GM19099 (cell line): ENCODE results near the gene SPARCL1.

ENCODE experiments used
- POLR2A ChIP-seq: IDR thresholded peaks from 3 replicates; pipeline ENCODE4 v1.6.1; 2011; ENCODE audit warnings: low read depth; ENCODE audit not compliant: insufficient read length; ENCODE audit errors: extremely low read depth

SPARCL1 gene

GRCh38 chr4:87523307-87523706, 5.9 kb downstream of the SPARCL1 start:
- TF ChIP-seq POLR2A = no peak

DNA sequence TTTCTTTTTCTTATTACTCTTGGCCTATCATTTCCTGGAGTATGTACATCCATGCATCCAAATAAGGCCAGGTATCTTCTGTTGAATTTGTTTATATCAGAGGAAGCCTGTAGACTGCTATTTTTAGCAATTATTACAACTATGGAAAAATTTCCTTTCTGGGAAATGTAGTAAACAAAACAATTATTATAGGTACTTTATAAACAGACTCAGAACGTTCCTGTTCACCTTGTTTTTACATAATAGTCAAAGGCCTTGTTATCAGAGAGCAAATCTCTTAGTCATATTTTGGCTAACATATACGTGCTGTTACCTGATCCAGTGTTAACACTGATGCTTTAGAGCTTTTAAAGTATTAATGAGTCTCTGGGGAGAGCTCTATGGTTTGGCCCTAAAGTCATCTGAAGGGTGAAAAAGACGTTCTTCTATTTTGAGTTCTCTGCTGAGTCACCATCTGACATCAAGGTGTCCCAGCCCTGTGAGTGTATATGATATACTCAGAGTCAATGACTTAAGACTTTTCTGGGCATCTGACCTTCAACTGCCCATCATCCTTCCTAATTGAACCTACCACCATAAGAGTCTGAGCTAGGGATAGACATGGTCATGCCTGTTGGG, 7.3 kb downstream of the SPARCL1 start:
- TF ChIP-seq POLR2A = no peak

- TF ChIP-seq POLR2A = no peak
Measured at GRCh38 chr4:87521319-87521718, 7.9 kb downstream of the SPARCL1 start.

GRCh38 chr4:87517621-87518020, 11.6 kb downstream of the SPARCL1 start:
- no peak for TF ChIP-seq POLR2A

- no peak for TF ChIP-seq POLR2A
Measured at GRCh38 chr4:87516683-87517082, 12.5 kb downstream of the SPARCL1 start.

- no peak for TF ChIP-seq POLR2A
Measured at GRCh38 chr4:87512400-87512799, 16.8 kb downstream of the SPARCL1 start.

- TF ChIP-seq POLR2A = no peak
Measured at GRCh38 chr4:87511500-87511899, 17.7 kb downstream of the SPARCL1 start.

- no peak for TF ChIP-seq POLR2A
Measured at GRCh38 chr4:87510747-87511146, 18.4 kb downstream of the SPARCL1 start.

GRCh38 chr4:87506974-87507701, 22.0 kb downstream of the SPARCL1 start:
- TF ChIP-seq POLR2A = no peak

- no peak for TF ChIP-seq POLR2A
Measured at GRCh38 chr4:87505862-87506261, 23.3 kb downstream of the SPARCL1 start.

GRCh38 chr4:87502580-87503238, 26.5 kb downstream of the SPARCL1 start:
- TF ChIP-seq POLR2A = no peak

DNA sequence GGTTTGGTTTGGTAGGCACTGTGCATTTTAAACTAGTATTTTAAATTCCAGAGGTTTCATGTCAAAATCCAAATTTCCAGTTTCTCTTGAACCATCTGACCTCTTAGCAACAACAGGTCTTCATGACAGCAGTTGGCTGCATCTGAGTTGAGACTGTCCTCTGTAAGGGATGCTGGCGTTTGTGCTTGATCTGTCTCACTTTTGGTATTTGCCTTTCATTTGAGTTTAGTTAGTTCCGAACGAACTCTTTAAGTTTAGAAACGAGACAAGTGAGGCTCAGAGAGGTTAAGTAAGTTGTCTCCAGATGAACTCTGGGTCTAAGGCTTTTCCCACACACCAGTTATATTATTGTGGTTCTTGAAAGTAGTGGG, 29.1 kb downstream of the SPARCL1 start:
- no peak for TF ChIP-seq POLR2A

DNA sequence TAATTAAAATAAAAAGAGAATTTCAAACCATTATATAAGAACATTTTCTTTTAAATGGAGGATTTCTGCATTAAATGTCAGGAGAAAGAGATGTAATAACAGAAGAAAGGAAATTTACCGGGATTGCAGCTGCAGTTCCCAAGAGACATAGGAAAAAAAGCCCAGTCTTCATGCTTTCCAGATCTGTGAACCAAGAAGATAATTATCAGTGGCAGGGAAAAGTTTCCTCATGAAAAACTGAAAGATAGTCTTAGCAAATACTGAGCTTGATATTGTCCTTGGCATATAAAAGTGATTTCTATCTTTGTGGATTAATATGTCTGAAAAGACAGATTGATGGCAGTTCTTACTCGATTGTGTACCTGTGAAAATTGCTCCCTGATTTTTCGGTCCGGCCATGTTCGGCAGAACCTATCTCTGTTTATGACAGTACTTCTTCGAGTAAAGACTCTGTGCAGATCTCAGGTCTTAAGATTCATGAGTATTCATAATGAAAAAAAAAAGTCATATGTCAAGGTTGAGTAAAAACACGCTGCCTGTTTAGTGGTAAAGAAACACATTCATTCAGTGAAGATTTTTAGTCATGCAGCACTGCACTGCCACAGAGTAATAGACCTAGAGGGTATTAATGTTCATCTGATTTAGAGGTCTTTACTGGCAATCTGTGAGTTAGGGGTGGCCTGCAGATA, 29.6 kb downstream of the SPARCL1 start:
- no peak for TF ChIP-seq POLR2A

DNA sequence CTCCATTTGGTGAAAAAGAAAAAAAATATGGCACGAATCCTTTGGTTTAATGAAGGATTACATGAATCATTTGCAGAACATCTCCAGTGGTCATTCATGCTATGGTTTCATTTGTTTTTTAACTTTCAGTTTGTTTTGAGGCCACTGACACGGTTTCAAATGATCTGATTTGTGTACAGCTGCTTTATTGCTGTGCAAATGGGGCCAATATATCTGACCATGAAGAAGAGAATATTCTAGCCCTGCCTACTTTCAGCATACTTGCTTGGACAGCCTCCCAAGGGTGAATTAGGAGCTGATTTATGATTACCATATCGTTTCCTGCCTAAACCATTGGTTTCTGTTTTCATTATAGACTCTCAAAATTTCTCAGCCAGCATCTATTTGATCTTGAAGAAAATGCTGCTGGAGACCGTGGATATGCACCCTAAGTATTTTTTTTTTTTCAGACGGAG, 30.7 kb downstream of the SPARCL1 start:
- no peak for TF ChIP-seq POLR2A

- TF ChIP-seq POLR2A = no peak
Measured at GRCh38 chr4:87497578-87497977, 31.6 kb downstream of the SPARCL1 start.
